Measurements from ENCODE around the gene WASHC2A. TPM values are rescaled to one million over a fixed set of nuclear protein-coding genes. Genes with fewer than 3 reads are reported as not detected.
"Not testable (repeated sequence)": the region's sequence is repeated elsewhere in the genome, so short reads cannot be mapped to it uniquely, and the experiment has no call there.

WASHC2A gene
- total RNA-seq, 1 donor = 98.8 TPM

DNA sequence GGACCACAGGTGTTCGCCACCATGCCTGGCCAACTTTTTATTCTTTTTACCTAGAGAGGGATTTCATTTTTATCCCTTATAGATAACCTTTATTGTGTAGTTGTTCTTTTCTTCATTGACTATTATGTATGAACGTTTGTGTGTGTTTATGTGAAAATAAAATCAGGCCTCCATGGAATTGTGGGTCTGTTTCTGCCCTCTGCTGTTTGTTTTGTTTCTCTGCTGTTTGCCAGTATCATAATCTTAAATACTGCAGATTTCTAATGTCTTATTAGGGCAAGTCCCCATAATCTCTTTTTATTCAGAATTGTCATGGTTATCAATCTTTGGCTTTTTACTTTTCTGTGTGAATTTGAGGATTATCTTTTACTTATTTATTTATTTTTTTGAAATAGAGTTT lies 7.8 kb downstream of the WASHC2A start:
- not testable (repeated sequence) for H2AFZ ChIP-seq (ENCODE audit: low read length); H3K4me1 ChIP-seq (ENCODE audit: insufficient read depth, low read length); DNase-seq (ENCODE audit: insufficient read length, low spot score, missing footprints); H3K27me3 ChIP-seq (ENCODE audit: insufficient read depth, low read length); H3K36me3 ChIP-seq (ENCODE audit: insufficient read depth, low read length); H3K9me3 ChIP-seq (ENCODE audit: low read depth, low read length); H3K27ac ChIP-seq (ENCODE audit: low read depth, low read length); H3K79me2 ChIP-seq (ENCODE audit: insufficient read depth, low read length); H4K20me1 ChIP-seq (ENCODE audit: insufficient read depth, low read length); H3K4me2 ChIP-seq (ENCODE audit: insufficient read depth, low read length); H3K4me3 ChIP-seq (ENCODE audit: insufficient read depth, low read length)
- TF ChIP-seq, protein P1, sequence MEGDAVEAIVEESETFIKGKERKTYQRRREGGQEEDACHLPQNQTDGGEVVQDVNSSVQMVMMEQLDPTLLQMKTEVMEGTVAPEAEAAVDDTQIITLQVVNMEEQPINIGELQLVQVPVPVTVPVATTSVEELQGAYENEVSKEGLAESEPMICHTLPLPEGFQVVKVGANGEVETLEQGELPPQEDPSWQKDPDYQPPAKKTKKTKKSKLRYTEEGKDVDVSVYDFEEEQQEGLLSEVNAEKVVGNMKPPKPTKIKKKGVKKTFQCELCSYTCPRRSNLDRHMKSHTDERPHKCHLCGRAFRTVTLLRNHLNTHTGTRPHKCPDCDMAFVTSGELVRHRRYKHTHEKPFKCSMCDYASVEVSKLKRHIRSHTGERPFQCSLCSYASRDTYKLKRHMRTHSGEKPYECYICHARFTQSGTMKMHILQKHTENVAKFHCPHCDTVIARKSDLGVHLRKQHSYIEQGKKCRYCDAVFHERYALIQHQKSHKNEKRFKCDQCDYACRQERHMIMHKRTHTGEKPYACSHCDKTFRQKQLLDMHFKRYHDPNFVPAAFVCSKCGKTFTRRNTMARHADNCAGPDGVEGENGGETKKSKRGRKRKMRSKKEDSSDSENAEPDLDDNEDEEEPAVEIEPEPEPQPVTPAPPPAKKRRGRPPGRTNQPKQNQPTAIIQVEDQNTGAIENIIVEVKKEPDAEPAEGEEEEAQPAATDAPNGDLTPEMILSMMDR (IDR thresholded peaks at IDR 0.05; ENCODE audit: extremely low read depth, low read depth, low read length) = peak; percentile 13

DNA sequence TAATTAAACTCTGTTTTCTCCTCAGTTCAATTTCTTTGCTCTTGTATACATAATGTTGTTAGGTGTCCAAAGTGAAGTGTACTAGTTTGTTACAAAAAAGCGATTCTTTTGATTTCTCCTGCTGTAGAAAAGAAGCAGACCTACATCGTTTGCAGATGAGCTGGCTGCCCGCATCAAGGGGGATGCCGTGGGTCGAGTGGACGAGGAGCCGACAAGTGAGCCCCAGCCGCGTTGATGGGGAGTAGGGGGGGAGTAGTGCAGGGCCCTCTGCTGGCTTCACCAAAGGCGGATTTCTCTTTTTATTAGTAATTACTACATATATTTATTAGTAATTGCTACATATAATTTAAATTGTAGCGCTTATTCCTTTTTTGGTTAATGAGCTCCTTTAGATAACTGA lies 23.6 kb downstream of the WASHC2A start:
- not testable (repeated sequence) for H3K4me3 ChIP-seq (ENCODE audit: insufficient read depth, low read length); H3K9me3 ChIP-seq (ENCODE audit: low read depth, low read length); DNase-seq (ENCODE audit: insufficient read length, low spot score, missing footprints)

GRCh38 chr10:50092928-50093327 lies 25.2 kb downstream of the WASHC2A start:
- not testable (repeated sequence) for H3K27me3 ChIP-seq (ENCODE audit: insufficient read depth, low read length); H3K4me1 ChIP-seq (ENCODE audit: insufficient read depth, low read length); H4K20me1 ChIP-seq (ENCODE audit: insufficient read depth, low read length); DNase-seq (ENCODE audit: insufficient read length, low spot score, missing footprints); H3K79me2 ChIP-seq (ENCODE audit: insufficient read depth, low read length); H3K36me3 ChIP-seq (ENCODE audit: insufficient read depth, low read length); H3K9me3 ChIP-seq (ENCODE audit: low read depth, low read length); H3K4me2 ChIP-seq (ENCODE audit: insufficient read depth, low read length); H2AFZ ChIP-seq (ENCODE audit: low read length); H3K4me3 ChIP-seq (ENCODE audit: insufficient read depth, low read length); H3K27ac ChIP-seq (ENCODE audit: low read depth, low read length)

More for the DNA sequence above, 23.6 kb downstream of the WASHC2A start:
- H2AFZ ChIP-seq (ENCODE audit: low read length); H3K4me1 ChIP-seq (ENCODE audit: insufficient read depth, low read length); H3K79me2 ChIP-seq (ENCODE audit: insufficient read depth, low read length); H3K36me3 ChIP-seq (ENCODE audit: insufficient read depth, low read length); H3K27ac ChIP-seq (ENCODE audit: low read depth, low read length); H3K27me3 ChIP-seq (ENCODE audit: insufficient read depth, low read length); H3K4me2 ChIP-seq (ENCODE audit: insufficient read depth, low read length); H4K20me1 ChIP-seq (ENCODE audit: insufficient read depth, low read length): not testable (repeated sequence)

DNA sequence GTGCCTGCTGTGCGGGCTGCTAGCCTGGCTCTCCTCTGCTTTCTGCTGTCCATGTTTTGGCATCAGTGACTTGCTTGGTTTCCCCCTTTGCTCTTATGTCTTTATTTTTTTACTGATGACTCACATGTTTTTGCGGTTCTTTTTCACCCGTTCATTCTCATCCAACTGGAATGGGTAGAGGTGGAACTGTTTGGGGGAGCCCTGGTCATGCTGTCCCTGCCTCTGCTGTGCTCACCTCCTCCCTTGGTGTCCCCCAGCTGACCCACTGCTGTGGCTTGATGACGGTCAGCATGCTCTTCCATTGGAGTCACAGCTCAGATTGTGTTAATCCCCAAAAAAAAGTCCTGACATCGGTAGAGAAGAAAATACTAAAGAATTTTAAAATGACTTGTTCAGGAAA lies 26.9 kb downstream of the WASHC2A start:
- H2AFZ ChIP-seq (ENCODE audit: low read length); H3K27me3 ChIP-seq (ENCODE audit: insufficient read depth, low read length); H3K27ac ChIP-seq (ENCODE audit: low read depth, low read length); H4K20me1 ChIP-seq (ENCODE audit: insufficient read depth, low read length); H3K36me3 ChIP-seq (ENCODE audit: insufficient read depth, low read length); H3K9me3 ChIP-seq (ENCODE audit: low read depth, low read length); H3K79me2 ChIP-seq (ENCODE audit: insufficient read depth, low read length); H3K4me1 ChIP-seq (ENCODE audit: insufficient read depth, low read length); DNase-seq (ENCODE audit: insufficient read length, low spot score, missing footprints); H3K4me2 ChIP-seq (ENCODE audit: insufficient read depth, low read length); H3K4me3 ChIP-seq (ENCODE audit: insufficient read depth, low read length): not testable (repeated sequence)

- H3K4me3 ChIP-seq (ENCODE audit: insufficient read depth, low read length); H3K79me2 ChIP-seq (ENCODE audit: insufficient read depth, low read length); H3K27ac ChIP-seq (ENCODE audit: low read depth, low read length): not testable (repeated sequence)
These were observed 27.6 kb downstream of the WASHC2A start for GRCh38 chr10:50095402-50095801.

GRCh38 chr10:50096722-50097121 lies 29.0 kb downstream of the WASHC2A start:
- H3K4me1 ChIP-seq (ENCODE audit: insufficient read depth, low read length); H3K27ac ChIP-seq (ENCODE audit: low read depth, low read length); H3K27me3 ChIP-seq (ENCODE audit: insufficient read depth, low read length); DNase-seq (ENCODE audit: insufficient read length, low spot score, missing footprints); H3K79me2 ChIP-seq (ENCODE audit: insufficient read depth, low read length); H2AFZ ChIP-seq (ENCODE audit: low read length); H3K4me2 ChIP-seq (ENCODE audit: insufficient read depth, low read length); H4K20me1 ChIP-seq (ENCODE audit: insufficient read depth, low read length); H3K9me3 ChIP-seq (ENCODE audit: low read depth, low read length); H3K4me3 ChIP-seq (ENCODE audit: insufficient read depth, low read length): not testable (repeated sequence)
- peaks cover 10% of the 10 kb centered on the region for H3K36me3 ChIP-seq (ENCODE audit: insufficient read depth, low read length)

More at GRCh38 chr10:50095402-50095801, 27.6 kb downstream of the WASHC2A start:
- not testable (repeated sequence) for H2AFZ ChIP-seq (ENCODE audit: low read length); H3K4me1 ChIP-seq (ENCODE audit: insufficient read depth, low read length); H3K9me3 ChIP-seq (ENCODE audit: low read depth, low read length); H4K20me1 ChIP-seq (ENCODE audit: insufficient read depth, low read length); H3K4me2 ChIP-seq (ENCODE audit: insufficient read depth, low read length); H3K36me3 ChIP-seq (ENCODE audit: insufficient read depth, low read length); DNase-seq (ENCODE audit: insufficient read length, low spot score, missing footprints); H3K27me3 ChIP-seq (ENCODE audit: insufficient read depth, low read length)

GRCh38 chr10:50098645-50099044 lies 30.9 kb downstream of the WASHC2A start:
- DNase-seq (ENCODE audit: insufficient read length, low spot score, missing footprints); H4K20me1 ChIP-seq (ENCODE audit: insufficient read depth, low read length); H3K27ac ChIP-seq (ENCODE audit: low read depth, low read length); H3K79me2 ChIP-seq (ENCODE audit: insufficient read depth, low read length); H3K9me3 ChIP-seq (ENCODE audit: low read depth, low read length); H3K4me3 ChIP-seq (ENCODE audit: insufficient read depth, low read length); H3K27me3 ChIP-seq (ENCODE audit: insufficient read depth, low read length); H2AFZ ChIP-seq (ENCODE audit: low read length); H3K4me2 ChIP-seq (ENCODE audit: insufficient read depth, low read length); H3K4me1 ChIP-seq (ENCODE audit: insufficient read depth, low read length): not testable (repeated sequence)
- peaks cover 10% of the 10 kb centered on the region for H3K36me3 ChIP-seq (ENCODE audit: insufficient read depth, low read length)

DNA sequence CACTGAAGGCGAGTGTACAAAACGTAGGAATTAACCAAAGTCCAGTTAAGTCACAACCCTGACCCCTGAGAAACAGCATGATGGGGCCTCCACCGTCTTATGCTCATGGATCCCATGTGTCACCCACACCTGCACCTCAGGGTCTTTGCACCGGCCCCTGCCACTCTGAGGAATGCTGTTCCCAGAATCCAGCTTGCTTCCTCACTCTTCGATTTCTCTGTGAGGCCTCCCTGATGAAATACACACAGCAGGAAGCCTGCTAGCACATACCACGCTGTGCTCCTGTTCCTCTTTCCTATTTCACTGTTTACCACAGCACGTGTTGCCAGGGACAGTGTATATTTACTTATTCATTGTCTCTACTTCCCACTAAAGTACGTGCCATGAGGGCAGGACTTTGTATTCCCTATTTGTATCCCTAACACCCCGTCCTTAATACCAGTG lies 33.4 kb downstream of the WASHC2A start:
- not testable (repeated sequence) for H3K4me1 ChIP-seq (ENCODE audit: insufficient read depth, low read length); H3K79me2 ChIP-seq (ENCODE audit: insufficient read depth, low read length); DNase-seq (ENCODE audit: insufficient read length, low spot score, missing footprints); H3K27ac ChIP-seq (ENCODE audit: low read depth, low read length); H3K36me3 ChIP-seq (ENCODE audit: insufficient read depth, low read length); H3K9me3 ChIP-seq (ENCODE audit: low read depth, low read length); H3K4me3 ChIP-seq (ENCODE audit: insufficient read depth, low read length); H3K4me2 ChIP-seq (ENCODE audit: insufficient read depth, low read length); H4K20me1 ChIP-seq (ENCODE audit: insufficient read depth, low read length); H2AFZ ChIP-seq (ENCODE audit: low read length); H3K27me3 ChIP-seq (ENCODE audit: insufficient read depth, low read length)

All from osteoblast (primary cell).